Measurements from ENCODE around the gene ZEB2.
A peak's percentile ranks its signal among the peaks of the same experiment; 100 is the strongest.
"Not testable (repeated sequence)": the region's sequence is repeated elsewhere in the genome, so short reads cannot be mapped to it uniquely, and the experiment has no call there.

ZEB2 gene

GRCh38 chr2:144377914-144378313 is 142.0 kb downstream of the ZEB2 start:
- Mint-ChIP-seq H3K4me3 (no peak overlapping the region), H3K27me3 (peaks cover 10% of the 10 kb centered on the region), H3K36me3 (no peaks in the 10 kb centered on the region), H3K9me3 (no peaks in the 10 kb centered on the region), H3K27ac (no peak overlapping the region), H3K4me1 (peaks cover 65% of the 10 kb centered on the region)
- no peak for ATAC-seq

- ATAC-seq = no peak
- Mint-ChIP-seq H3K4me3 (peak overlapping the region; percentile 19), H3K9me3 (no peaks in the 10 kb centered on the region), H3K27ac (peak overlapping the region; percentile 1), H3K27me3 (peaks cover 10% of the 10 kb centered on the region), H3K4me1 (peaks cover 63% of the 10 kb centered on the region), H3K36me3 (no peaks in the 10 kb centered on the region)
These were observed 143.0 kb downstream of the ZEB2 start for GRCh38 chr2:144376926-144377325.

- peaks cover 58% of the 10 kb centered on the region for H3K4me1 Mint-ChIP-seq
- H3K27ac Mint-ChIP-seq = peak overlapping the region; percentile 1
- H3K4me3 Mint-ChIP-seq = peak overlapping the region; percentile 19
- peaks cover 10% of the 10 kb centered on the region for H3K27me3 Mint-ChIP-seq
- no peaks in the 10 kb centered on the region for H3K9me3 Mint-ChIP-seq
- no peaks in the 10 kb centered on the region for H3K36me3 Mint-ChIP-seq
- no peak for ATAC-seq
These were observed 143.5 kb downstream of the ZEB2 start for GRCh38 chr2:144376460-144376859.

GRCh38 chr2:144374163-144374661 is 145.7 kb downstream of the ZEB2 start:
- Mint-ChIP-seq H3K9me3 (no peaks in the 10 kb centered on the region), H3K27me3 (peaks cover 10% of the 10 kb centered on the region), H3K4me3 (no peak overlapping the region), H3K36me3 (no peaks in the 10 kb centered on the region), H3K27ac (peak overlapping the region; percentile 47), H3K4me1 (peaks cover 47% of the 10 kb centered on the region)
- peak; percentile 91 for ATAC-seq

GRCh38 chr2:144372410-144373080 is 147.4 kb downstream of the ZEB2 start:
- no peak overlapping the region for H3K4me3 Mint-ChIP-seq
- no peaks in the 10 kb centered on the region for H3K36me3 Mint-ChIP-seq
- no peaks in the 10 kb centered on the region for H3K9me3 Mint-ChIP-seq
- H3K27me3 Mint-ChIP-seq = peaks cover 10% of the 10 kb centered on the region
- peak overlapping the region; percentile 56 for H3K27ac Mint-ChIP-seq
- ATAC-seq = no peak
- H3K4me1 Mint-ChIP-seq = peaks cover 40% of the 10 kb centered on the region

GRCh38 chr2:144370937-144371584 is 148.9 kb downstream of the ZEB2 start:
- Mint-ChIP-seq H3K27me3 (peaks cover 9% of the 10 kb centered on the region), H3K9me3 (no peaks in the 10 kb centered on the region), H3K4me1 (peaks cover 29% of the 10 kb centered on the region), H3K4me3 (no peak overlapping the region), H3K36me3 (no peaks in the 10 kb centered on the region), H3K27ac (no peak overlapping the region)
- no peak for ATAC-seq

GRCh38 chr2:144369416-144369815 is 150.5 kb downstream of the ZEB2 start:
- Mint-ChIP-seq H3K36me3 (no peaks in the 10 kb centered on the region), H3K4me3 (no peak overlapping the region), H3K9me3 (no peaks in the 10 kb centered on the region), H3K27me3 (no peaks in the 10 kb centered on the region), H3K4me1 (peaks cover 15% of the 10 kb centered on the region), H3K27ac (peak overlapping the region; percentile 23)
- ATAC-seq = no peak

- H3K4me1 Mint-ChIP-seq = no peaks in the 10 kb centered on the region
- H3K9me3 Mint-ChIP-seq = no peaks in the 10 kb centered on the region
- H3K27ac Mint-ChIP-seq = no peak overlapping the region
These were observed 153.0 kb downstream of the ZEB2 start for GRCh38 chr2:144366825-144367429.

GRCh38 chr2:144364944-144365738 is 154.8 kb downstream of the ZEB2 start:
- Mint-ChIP-seq H3K9me3 (no peaks in the 10 kb centered on the region), H3K4me1 (no peaks in the 10 kb centered on the region), H3K4me3 (no peak overlapping the region), H3K27ac (no peak overlapping the region), H3K36me3 (no peaks in the 10 kb centered on the region), H3K27me3 (no peaks in the 10 kb centered on the region)
- ATAC-seq = no peak

More at GRCh38 chr2:144366825-144367429, 153.0 kb downstream of the ZEB2 start:
- H3K36me3 Mint-ChIP-seq = no peaks in the 10 kb centered on the region
- H3K4me3 Mint-ChIP-seq = no peak overlapping the region
- ATAC-seq = no peak
- no peaks in the 10 kb centered on the region for H3K27me3 Mint-ChIP-seq

- not testable (repeated sequence) for H3K4me1 Mint-ChIP-seq, H3K9me3 Mint-ChIP-seq, H3K36me3 Mint-ChIP-seq, H3K4me3 Mint-ChIP-seq, H3K27me3 Mint-ChIP-seq, H3K27ac Mint-ChIP-seq, ATAC-seq
These were observed 155.7 kb downstream of the ZEB2 start for GRCh38 chr2:144364247-144364646.

- H3K27ac Mint-ChIP-seq = no peak overlapping the region
- H3K9me3 Mint-ChIP-seq = no peaks in the 10 kb centered on the region
- ATAC-seq = no peak
- no peak overlapping the region for H3K4me3 Mint-ChIP-seq
- H3K36me3 Mint-ChIP-seq = no peaks in the 10 kb centered on the region
- no peaks in the 10 kb centered on the region for H3K27me3 Mint-ChIP-seq
- H3K4me1 Mint-ChIP-seq = peaks cover 19% of the 10 kb centered on the region
These were observed 157.5 kb downstream of the ZEB2 start for GRCh38 chr2:144362401-144362800.

GRCh38 chr2:144361742-144362141 is 158.2 kb downstream of the ZEB2 start:
- Mint-ChIP-seq H3K4me3 (no peak overlapping the region), H3K36me3 (no peaks in the 10 kb centered on the region), H3K27ac (no peak overlapping the region), H3K27me3 (no peaks in the 10 kb centered on the region), H3K9me3 (no peaks in the 10 kb centered on the region), H3K4me1 (peaks cover 19% of the 10 kb centered on the region)
- no peak for ATAC-seq

GRCh38 chr2:144359684-144360083 is 160.2 kb downstream of the ZEB2 start:
- no peak for ATAC-seq
- Mint-ChIP-seq H3K4me1 (peaks cover 19% of the 10 kb centered on the region), H3K27ac (peak overlapping the region; percentile 83), H3K36me3 (no peaks in the 10 kb centered on the region), H3K4me3 (no peak overlapping the region), H3K27me3 (no peaks in the 10 kb centered on the region), H3K9me3 (no peaks in the 10 kb centered on the region)

- Mint-ChIP-seq H3K4me3 (no peak overlapping the region), H3K27ac (peak overlapping the region; percentile 83), H3K36me3 (no peaks in the 10 kb centered on the region), H3K27me3 (no peaks in the 10 kb centered on the region), H3K4me1 (peaks cover 19% of the 10 kb centered on the region), H3K9me3 (no peaks in the 10 kb centered on the region)
- peak; percentile 80 for ATAC-seq
These were observed 160.9 kb downstream of the ZEB2 start for GRCh38 chr2:144358979-144359541.

All from stimulated activated memory B cell treated with anti-CD40 and anti-IgM and Interleukin-4, amounts not matched to agents 10 μg/mL and 1 μg/mL and 100 μg/mL, for 72 hours (primary cell).